OCI-LY7 (cell line): ENCODE measurements around the gene WDR37. TPM values are rescaled to one million over a fixed set of nuclear protein-coding genes. Genes with fewer than 3 reads are reported as not detected.

ENCODE experiments used
- BruUV-seq: library from RNA; stranded (reverse); fragments of 400-500 nt; replicated peaks from 2 replicates; lab custom pipeline; 2021; lab: Mats Ljungman, UMichigan
- CTCF ChIA-PET: fragments of 300-600 bp; sonication (Branson Sonifier 250); formaldehyde crosslinking; loops from one replicate; lab custom pipeline; 2022; ENCODE audit warnings: antibody characterized with exemption; ENCODE audit not compliant: unreplicated experiment; lab: Charles Lee
- POLR2A ChIA-PET: fragments of 300-600 bp; sonication (Branson Sonifier 250); formaldehyde crosslinking; loops from one replicate; lab custom pipeline; 2022; ENCODE audit warnings: antibody characterized with exemption; lab: Charles Lee
- DNase-seq: peaks from one replicate; pipeline ENCODE4 v3.0.0-alpha.2; 2015; ENCODE audit warnings: low spot score
- H2AFZ ChIP-seq: fragments of 200-600 bp; sonication (generic), shearing (Covaris generic); 2 replicates; pipeline ENCODE4 v1.6.1; 2014; ENCODE audit warnings: mild to moderate bottlenecking, antibody characterized with exemption, low read length, moderate library complexity
- H3K27ac ChIP-seq: fragments of 200-600 bp; sonication (generic); 2 replicates; pipeline ENCODE4 v1.5.1; 2014; ENCODE audit warnings: mixed run types, low read depth, mild to moderate bottlenecking, moderate library complexity, low read length, inconsistent platforms; ENCODE audit not compliant: poor library complexity, severe bottlenecking
- H3K36me3 ChIP-seq: fragments of 200-600 bp; sonication (generic); 2 replicates; pipeline ENCODE4 v1.6.1; 2014; ENCODE audit warnings: mild to moderate bottlenecking, antibody characterized with exemption, low read length, moderate library complexity, mixed read lengths; ENCODE audit not compliant: insufficient read depth
- H3K4me1 ChIP-seq: fragments of 200-600 bp; sonication (generic); 2 replicates; pipeline ENCODE4 v1.5.1; 2014; ENCODE audit warnings: mild to moderate bottlenecking, low read length; ENCODE audit not compliant: insufficient read depth, poor library complexity, severe bottlenecking
- H3K4me2 ChIP-seq: fragments of 200-600 bp; sonication (generic); 2 replicates; pipeline ENCODE4 v1.6.1; 2014; ENCODE audit warnings: mild to moderate bottlenecking, low read length
- H3K4me3 ChIP-seq: fragments of 200-600 bp; sonication (generic); 2 replicates; pipeline ENCODE4 v1.5.1; 2014; ENCODE audit warnings: mild to moderate bottlenecking, low read depth, low read length; ENCODE audit not compliant: poor library complexity, severe bottlenecking
- H3K79me2 ChIP-seq: fragments of 200-600 bp; sonication (generic); 2 replicates; pipeline ENCODE4 v1.6.1; 2016; ENCODE audit warnings: low read depth, mild to moderate bottlenecking, low read length, moderate library complexity, mixed read lengths; ENCODE audit not compliant: insufficient read depth
- H3K9me2 ChIP-seq: fragments of 200-600 bp; sonication (generic); 2 replicates; pipeline ENCODE4 v1.6.1; 2016; ENCODE audit warnings: mild to moderate bottlenecking, low read length, mixed read lengths; ENCODE audit not compliant: insufficient read depth
- H3K9me3 ChIP-seq: fragments of 200-600 bp; sonication (generic); 2 replicates; pipeline ENCODE4 v1.6.1; 2014; ENCODE audit warnings: mild to moderate bottlenecking, mixed run types, low read length, mixed read lengths
- H4K20me1 ChIP-seq: fragments of 200-600 bp; sonication (generic); 2 replicates; pipeline ENCODE4 v1.6.1; 2014; ENCODE audit warnings: mild to moderate bottlenecking, antibody characterized with exemption, low read length, moderate library complexity, mixed read lengths; ENCODE audit not compliant: insufficient read depth
- EZH2phosphoT487 ChIP-seq: fragments of 200-600 bp; sonication (generic); IDR thresholded peaks from 2 replicates; pipeline ENCODE4 v1.6.1; 2018; ENCODE audit warnings: low read depth, borderline replicate concordance, mild to moderate bottlenecking, mixed run types, antibody characterized with exemption, low read length, moderate library complexity, mixed read lengths
- intact Hi-C: fragments of 100-400 bp; cut with micrococcal nuclease; formaldehyde crosslinking; loops from one replicate; pipeline ENCODE4 v1.10.0; 2022; ENCODE audit not compliant: unreplicated experiment
- total RNA-seq, 2 experiments: library from RNA; depleted of rRNA in 1 of 2; stranded (reverse); fragments of >200 nt in 1 of 2; shearing (Covaris generic) in 1 of 2; gene quantifications; 2 replicates each; pipeline ENCODE4 v1.2.3, GENCODE V29; 2014 to 2022
- TF ChIP-seq, protein P1 (sequence below): fragments of 200-600 bp; sonication (generic); conservative IDR thresholded peaks from 2 replicates; pipeline ENCODE4 v1.5.1; 2014; ENCODE audit warnings: mild to moderate bottlenecking, antibody characterized with exemption, low read length, moderate library complexity, mixed read lengths

Gene WDR37
- total RNA-seq, 2 experiments from 2014 or later, result 9.7 to 18.9 TPM

DNA sequence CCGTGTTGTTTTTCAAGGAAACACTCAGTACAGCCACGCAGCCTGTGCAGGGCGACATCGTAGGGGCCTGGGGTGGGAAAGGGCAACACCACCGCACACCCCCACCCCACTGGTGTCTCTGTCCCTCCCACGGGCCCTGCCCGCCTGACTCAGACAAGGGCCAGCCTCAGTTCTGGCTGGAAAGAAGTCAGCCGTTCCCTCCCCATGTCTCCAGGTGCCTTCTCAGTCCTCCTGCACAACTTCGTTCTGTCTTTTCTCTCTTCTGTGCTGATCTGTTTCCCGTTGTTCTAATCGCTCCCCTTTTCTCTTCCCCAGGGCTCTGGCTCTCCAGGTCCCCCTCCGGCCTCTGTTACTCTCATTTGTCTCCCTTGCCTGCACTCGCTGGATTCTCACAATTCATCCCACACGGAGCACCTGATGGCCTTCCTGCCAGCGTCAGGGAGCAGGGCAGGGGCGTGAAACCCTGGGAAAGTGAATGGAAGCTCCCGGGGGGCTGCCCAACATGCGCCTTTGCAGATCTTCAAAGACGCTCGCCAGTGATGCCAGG, 97.7 kb downstream of the WDR37 start:
- no peaks in the 10 kb centered on the region for H3K9me3 ChIP-seq
- no peaks in the 10 kb centered on the region for H3K9me2 ChIP-seq
- intact Hi-C loops, result no loop called here
- TF ChIP-seq, protein P1, sequence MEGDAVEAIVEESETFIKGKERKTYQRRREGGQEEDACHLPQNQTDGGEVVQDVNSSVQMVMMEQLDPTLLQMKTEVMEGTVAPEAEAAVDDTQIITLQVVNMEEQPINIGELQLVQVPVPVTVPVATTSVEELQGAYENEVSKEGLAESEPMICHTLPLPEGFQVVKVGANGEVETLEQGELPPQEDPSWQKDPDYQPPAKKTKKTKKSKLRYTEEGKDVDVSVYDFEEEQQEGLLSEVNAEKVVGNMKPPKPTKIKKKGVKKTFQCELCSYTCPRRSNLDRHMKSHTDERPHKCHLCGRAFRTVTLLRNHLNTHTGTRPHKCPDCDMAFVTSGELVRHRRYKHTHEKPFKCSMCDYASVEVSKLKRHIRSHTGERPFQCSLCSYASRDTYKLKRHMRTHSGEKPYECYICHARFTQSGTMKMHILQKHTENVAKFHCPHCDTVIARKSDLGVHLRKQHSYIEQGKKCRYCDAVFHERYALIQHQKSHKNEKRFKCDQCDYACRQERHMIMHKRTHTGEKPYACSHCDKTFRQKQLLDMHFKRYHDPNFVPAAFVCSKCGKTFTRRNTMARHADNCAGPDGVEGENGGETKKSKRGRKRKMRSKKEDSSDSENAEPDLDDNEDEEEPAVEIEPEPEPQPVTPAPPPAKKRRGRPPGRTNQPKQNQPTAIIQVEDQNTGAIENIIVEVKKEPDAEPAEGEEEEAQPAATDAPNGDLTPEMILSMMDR, result no peak
- BruUV-seq, result no TSS peak
- no peaks in the 10 kb centered on the region for H3K4me1 ChIP-seq
- ChIA-PET POLR2A (no interaction called here), CTCF (no interaction called here)
- H3K4me3 ChIP-seq, result no peak overlapping the region
- no peak overlapping the region for H3K4me2 ChIP-seq
- no peak overlapping the region for H2AFZ ChIP-seq
- no peak for DNase-seq
- H3K36me3 ChIP-seq, result no peaks in the 10 kb centered on the region
- no peaks in the 10 kb centered on the region for H3K79me2 ChIP-seq
- H3K27ac ChIP-seq, result no peak overlapping the region
- no peaks in the 10 kb centered on the region for H4K20me1 ChIP-seq

DNA sequence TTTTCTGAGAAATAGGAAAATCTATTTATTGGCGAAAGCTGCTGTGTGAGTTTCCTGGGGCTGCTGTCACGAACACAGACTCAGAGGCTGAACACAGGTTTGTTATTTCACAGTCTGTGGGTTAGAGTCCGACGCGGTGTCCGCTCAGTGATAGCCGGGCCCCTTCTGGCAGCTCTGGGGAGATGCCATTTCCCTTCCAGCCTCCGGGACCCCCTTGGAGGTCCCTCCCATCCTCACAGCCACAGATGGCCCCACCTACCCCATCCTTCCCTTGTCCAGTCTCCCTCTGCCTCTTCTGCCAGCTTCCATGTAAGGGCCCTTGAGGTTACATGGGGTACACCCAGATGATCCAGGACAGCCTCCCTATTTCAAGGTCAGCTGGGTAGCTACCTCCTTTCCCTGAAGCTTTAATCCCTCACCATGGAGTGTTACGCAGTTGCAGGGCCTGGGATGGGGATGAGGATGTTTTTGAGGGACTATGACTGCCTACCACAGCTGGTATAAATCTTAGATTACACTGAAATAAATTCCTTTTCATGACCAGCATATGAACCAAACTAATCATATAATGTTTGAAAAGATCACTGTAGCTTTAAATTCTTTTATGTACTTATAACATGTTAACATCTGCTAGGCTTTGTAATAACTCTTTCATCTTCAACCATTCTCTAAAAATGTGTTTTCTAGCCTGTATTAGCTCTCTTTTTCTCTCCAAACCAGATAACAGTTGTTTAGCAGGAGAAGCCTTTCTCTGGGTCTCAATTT, 98.5 kb downstream of the WDR37 start:
- H2AFZ ChIP-seq, result no peak overlapping the region
- H3K4me2 ChIP-seq, result no peak overlapping the region
- no peaks in the 10 kb centered on the region for H3K4me1 ChIP-seq
- no peaks in the 10 kb centered on the region for H3K79me2 ChIP-seq
- H3K27ac ChIP-seq, result no peak overlapping the region
- no peaks in the 10 kb centered on the region for H3K9me2 ChIP-seq
- no TSS peak for BruUV-seq
- no peaks in the 10 kb centered on the region for H4K20me1 ChIP-seq
- CTCF ChIA-PET, result interaction anchor here (0.8 kb wide), 1 partner anchor 103 kb away, joined by 3 read pairs; no protein-coding TSS in a partner anchor
- no peaks in the 10 kb centered on the region for H3K9me3 ChIP-seq
- no peak for TF ChIP-seq EZH2phosphoT487
- TF ChIP-seq, protein P1, result no peak
- H3K4me3 ChIP-seq, result no peak overlapping the region
- DNase-seq, result no peak
- POLR2A ChIA-PET, result no interaction called here
- H3K36me3 ChIP-seq, result no peaks in the 10 kb centered on the region
- intact Hi-C loops, result no loop called here
